HG02610 (cell line): Measurements from ENCODE around the gene CCDC40.
"Not testable (repeated sequence)": the region's sequence is repeated elsewhere in the genome, so short reads cannot be mapped to it uniquely, and the experiment has no call there.

Experiments
- ATAC-seq: cut with Tn5 transposase; IDR thresholded peaks from one replicate; pipeline ENCODE4 v1.9.1; 2021; ENCODE audit warnings: mild to moderate bottlenecking, moderate library complexity; ENCODE audit not compliant: unreplicated experiment

Gene CCDC40

GRCh38 chr17:80035937-80036714 lies at the start of gene CCDC40:
TSS of gene CCDC40 (plus strand) at chr17:80036642. CDS start at chr17:80036663, 21 bp downstream.
- no peak for ATAC-seq

GRCh38 chr17:79987187-79987934 lies 49.1 kb upstream of the CCDC40 start:
- ATAC-seq, result no peak

GRCh38 chr17:79987935-79988184 lies 48.6 kb upstream of the CCDC40 start:
- no peak for ATAC-seq

- ATAC-seq, result no peak
Measured at GRCh38 chr17:79988185-79988971, 48.1 kb upstream of the CCDC40 start.

GRCh38 chr17:79989106-79989835 lies 47.2 kb upstream of the CCDC40 start:
- ATAC-seq, result no peak

GRCh38 chr17:79990051-79990592 lies 46.3 kb upstream of the CCDC40 start:
- ATAC-seq, result no peak

- no peak for ATAC-seq
Measured at GRCh38 chr17:79990704-79991103, 45.7 kb upstream of the CCDC40 start.

GRCh38 chr17:79991140-79991923 lies 45.1 kb upstream of the CCDC40 start:
- no peak for ATAC-seq

- ATAC-seq, result no peak
Measured at GRCh38 chr17:79991924-79992648, 44.4 kb upstream of the CCDC40 start.

GRCh38 chr17:79992649-79993389 lies 43.6 kb upstream of the CCDC40 start:
- no peak for ATAC-seq

GRCh38 chr17:79993390-79994227 lies 42.8 kb upstream of the CCDC40 start:
- ATAC-seq, result no peak

- ATAC-seq, result not testable (repeated sequence)
Measured at GRCh38 chr17:79994228-79994569, 42.2 kb upstream of the CCDC40 start.

GRCh38 chr17:79994602-79995001 lies 41.8 kb upstream of the CCDC40 start:
- ATAC-seq, result no peak

GRCh38 chr17:79995696-79996095 lies 40.7 kb upstream of the CCDC40 start:
- no peak for ATAC-seq

- no peak for ATAC-seq
Measured at GRCh38 chr17:79996291-79996690, 40.2 kb upstream of the CCDC40 start.

- no peak for ATAC-seq
Measured at GRCh38 chr17:79997011-79997660, 39.3 kb upstream of the CCDC40 start.

GRCh38 chr17:80000136-80000535 lies 36.3 kb upstream of the CCDC40 start:
- ATAC-seq, result no peak
